GM12874 (cell line): ENCODE results near the gene KCNJ5.

Source experiments
- CTCF ChIP-seq: IDR thresholded peaks from 2 replicates; pipeline ENCODE4 v1.5.1; 2011; ENCODE audit warnings: low read depth, mild to moderate bottlenecking, control low read depth, low read length, moderate library complexity; ENCODE audit not compliant: insufficient read depth

KCNJ5 gene

GRCh38 chr11:128884054-128884453, 7.1 kb upstream of the KCNJ5 start:
- TF ChIP-seq CTCF = no peak

- peak; percentile 63 for TF ChIP-seq CTCF
Measured at GRCh38 chr11:128884703-128885338, 6.3 kb upstream of the KCNJ5 start.

- no peak for TF ChIP-seq CTCF
Measured at GRCh38 chr11:128886406-128887124, 4.6 kb upstream of the KCNJ5 start.

GRCh38 chr11:128888034-128888985, 2.8 kb upstream of the KCNJ5 start:
- no peak for TF ChIP-seq CTCF

GRCh38 chr11:128889657-128890213, 1.4 kb upstream of the KCNJ5 start:
- no peak for TF ChIP-seq CTCF

GRCh38 chr11:128890216-128890542, 977 bp upstream of the KCNJ5 start:
- no peak for TF ChIP-seq CTCF

- TF ChIP-seq CTCF = no peak
Measured at GRCh38 chr11:128891913-128892398, 800 bp downstream of the KCNJ5 start.
